ENCODE results near the gene IL12RB1. TPM values are rescaled to one million over a fixed set of nuclear protein-coding genes. Genes with fewer than 3 reads are reported as not detected.
A peak's percentile ranks its signal among the peaks of the same experiment; 100 is the strongest.

Gene IL12RB1
- 1 to 10 TPM in 1 of 10 donors, under 1 TPM in 9; 0.10 to 1.6 (median 0.39) TPM for polyA plus RNA-seq (ENCODE audit: insufficient read length in 10 of 10)
- long read RNA-seq, donor 1: 0 reads
- long read RNA-seq, donor 2: 0 reads
- long read RNA-seq, donor 3: 0 reads
- long read RNA-seq, donor 4: 0 reads
- long read RNA-seq, donor 5: 0 reads
- long read RNA-seq, donor 6: 0 reads
- long read RNA-seq, donor 7: 0 reads
- long read RNA-seq, donor 8: 0 reads
- long read RNA-seq, donor 9: 0 reads

GRCh38 chr19:18086590-18087138 lies at the start of gene IL12RB1:
Gene IL12RB1 (minus strand): TSS chr19:18086934. CDS start chr19:18086823, 111 bp downstream.
- no peak for DNase-seq

GRCh38 chr19:18135712-18136584 lies 49.2 kb upstream of the IL12RB1 start:
- DNase-seq: no peak

GRCh38 chr19:18131841-18132596 lies 45.3 kb upstream of the IL12RB1 start:
- no peak for DNase-seq

- no peak for DNase-seq
These were observed 43.9 kb upstream of the IL12RB1 start for GRCh38 chr19:18130523-18131242.

- DNase-seq: no peak
These were observed 42.1 kb upstream of the IL12RB1 start for GRCh38 chr19:18128805-18129204.

GRCh38 chr19:18128044-18128443 lies 41.3 kb upstream of the IL12RB1 start:
- no peak for DNase-seq

GRCh38 chr19:18126097-18126496 lies 39.4 kb upstream of the IL12RB1 start:
- DNase-seq: no peak

- no peak for DNase-seq
These were observed 37.1 kb upstream of the IL12RB1 start for GRCh38 chr19:18123819-18124218.

- DNase-seq: no peak
These were observed 36.4 kb upstream of the IL12RB1 start for GRCh38 chr19:18122860-18123795.

- no peak for DNase-seq
These were observed 35.7 kb upstream of the IL12RB1 start for GRCh38 chr19:18122424-18122823.

- no peak for DNase-seq
These were observed 34.4 kb upstream of the IL12RB1 start for GRCh38 chr19:18121166-18121565.

GRCh38 chr19:18120127-18120526 lies 33.4 kb upstream of the IL12RB1 start:
- no peak for DNase-seq

GRCh38 chr19:18119717-18120105 lies 33.0 kb upstream of the IL12RB1 start:
- DNase-seq: no peak

GRCh38 chr19:18119013-18119716 lies 32.4 kb upstream of the IL12RB1 start:
- peak in 2 of 3 donors; percentile 57 to 73 for DNase-seq

- DNase-seq: peak in 1 of 3 donors; percentile 44
These were observed 31.8 kb upstream of the IL12RB1 start for GRCh38 chr19:18118420-18119012.

- peak; percentile 82 to 94 (median 89) for DNase-seq
These were observed 31.1 kb upstream of the IL12RB1 start for GRCh38 chr19:18117692-18118378.

- DNase-seq: no peak
These were observed 30.6 kb upstream of the IL12RB1 start for GRCh38 chr19:18117364-18117691.

GRCh38 chr19:18114483-18114882 lies 27.7 kb upstream of the IL12RB1 start:
- DNase-seq: no peak

- no peak for DNase-seq
These were observed 27.1 kb upstream of the IL12RB1 start for GRCh38 chr19:18113827-18114226.
